HepG2 (cell line): ENCODE data around the gene CDC42EP5. TPM values are rescaled to one million over a fixed set of nuclear protein-coding genes. Genes with fewer than 3 reads are reported as not detected.
A peak's percentile ranks its signal among the peaks of the same experiment; 100 is the strongest.

ENCODE experiments used
- HNRNPH1 ChIP-seq: fragments of 200-400 bp; formaldehyde crosslinking; optimal IDR thresholded peaks from 2 replicates; pipeline ENCODE3; 2017; ENCODE audit warnings: mild to moderate bottlenecking, low read depth, low read length
- IKZF4 ChIP-seq: sonication (generic); formaldehyde crosslinking; IDR thresholded peaks from 2 replicates; pipeline ENCODE4 v1.5.1; 2020; ENCODE audit warnings: borderline replicate concordance, mild to moderate bottlenecking, low read depth, missing genetic modification reagents; ENCODE audit errors: not compliant biosample characterization
- NKX3-1 ChIP-seq: sonication (generic); formaldehyde crosslinking; IDR thresholded peaks from 2 replicates; pipeline ENCODE4 v1.5.0; 2020; ENCODE audit warnings: missing genetic modification reagents
- NR2C2 ChIP-seq: sonication (generic); formaldehyde crosslinking; IDR thresholded peaks from 2 replicates; pipeline ENCODE4 v1.4.0; 2020; ENCODE audit warnings: missing genetic modification reagents, mild to moderate bottlenecking, moderate library complexity, borderline replicate concordance
- PHF5A ChIP-seq: IDR thresholded peaks from one replicate; pipeline ENCODE4 v1.6.1; 2018; ENCODE audit warnings: low read depth, missing genetic modification reagents; ENCODE audit not compliant: unreplicated experiment
- POGZ ChIP-seq: sonication (generic); formaldehyde crosslinking; IDR thresholded peaks from 2 replicates; pipeline ENCODE4 v1.4.0; 2020; ENCODE audit warnings: mild to moderate bottlenecking, missing genetic modification reagents
- SMAD3 ChIP-seq: sonication (generic); formaldehyde crosslinking; IDR thresholded peaks from 2 replicates; pipeline ENCODE4 v1.4.0; 2020; ENCODE audit warnings: missing genetic modification reagents
- SP4 ChIP-seq: sonication (generic); formaldehyde crosslinking; IDR thresholded peaks from 2 replicates; pipeline ENCODE4 v1.8.1; 2023; ENCODE audit warnings: mild to moderate bottlenecking, missing genetic modification reagents
- TRIM24 ChIP-seq: sonication (generic); formaldehyde crosslinking; IDR thresholded peaks from 2 replicates; pipeline ENCODE4 v1.8.0; 2022; ENCODE audit warnings: mild to moderate bottlenecking, missing genetic modification reagents
- U2AF2 ChIP-seq: fragments of 200-400 bp; formaldehyde crosslinking; IDR thresholded peaks from 2 replicates; pipeline ENCODE4 v1.6.1; 2017; ENCODE audit warnings: low read depth, mild to moderate bottlenecking, low read length
- ZNF343 ChIP-seq: sonication (generic); formaldehyde crosslinking; IDR thresholded peaks from 2 replicates; pipeline ENCODE4 v1.4.0; 2020; ENCODE audit warnings: mild to moderate bottlenecking, missing genetic modification reagents
- ZNF790 ChIP-seq: sonication (generic); formaldehyde crosslinking; IDR thresholded peaks from 2 replicates; pipeline ENCODE4 v1.8.0; 2022; ENCODE audit warnings: missing genetic modification reagents, mild to moderate bottlenecking, borderline replicate concordance
- ZSCAN9 ChIP-seq: IDR thresholded peaks from 2 replicates; pipeline ENCODE4 v1.6.1; 2016; ENCODE audit warnings: borderline replicate concordance
- polyA plus RNA-seq, 8 experiments: library from polyadenylated mRNA; depleted of rRNA in 3 of 8; stranded (reverse) in 7 of 8; unstranded in 1 of 8; fragments of >200 nt; fragmentation: Illumina TruSeq in 4 of 8; extraction: Trizol in 4 of 8; gene quantifications; 2 replicates each; pipeline versions ENCODE4 v1.2.1 to v1.2.3, GENCODE V29; 2011 to 2016; ENCODE audit warnings: low read depth in 4 of 8, missing spikeins in 1 of 8, mixed read lengths in 1 of 8; ENCODE audit not compliant: insufficient read depth in 1 of 8
- total RNA-seq, 5 experiments: library from RNA; depleted of rRNA; stranded (reverse); fragments of >200 nt; fragmentation: Illumina TruSeq; extraction: Trizol; gene quantifications; 2 replicates each; pipeline ENCODE4 v1.2.3, GENCODE V29; 2016; ENCODE audit warnings: low read depth in 1 of 5
- TF ChIP-seq, protein P1 (sequence below): sonication (generic); formaldehyde crosslinking; IDR thresholded peaks from 2 replicates; pipeline ENCODE4 v1.4.0; 2020; ENCODE audit warnings: mild to moderate bottlenecking, missing genetic modification reagents, borderline replicate concordance
- TF ChIP-seq, protein P2 (sequence below): sonication (generic); formaldehyde crosslinking; IDR thresholded peaks from 2 replicates; pipeline ENCODE4 v1.4.0; 2020; ENCODE audit warnings: missing genetic modification reagents, borderline replicate concordance
- TF ChIP-seq, protein P3 (sequence below): sonication (generic); formaldehyde crosslinking; IDR thresholded peaks from 2 replicates; pipeline ENCODE4 v1.8.1; 2023; ENCODE audit warnings: mild to moderate bottlenecking, inconsistent platforms, moderate library complexity, missing genetic modification reagents, borderline replicate concordance
- TF ChIP-seq, protein P4 (sequence below): sonication (generic); formaldehyde crosslinking; IDR thresholded peaks from 2 replicates; pipeline ENCODE4 v1.4.0; 2020; ENCODE audit warnings: missing genetic modification reagents

CDC42EP5 gene
- total and polyA plus RNA-seq, 2 of the 13 experiments (the other 11 are each of a cell fraction or from before 2014, with no cell fraction given) = 0.41 to 1.6 TPM

DNA sequence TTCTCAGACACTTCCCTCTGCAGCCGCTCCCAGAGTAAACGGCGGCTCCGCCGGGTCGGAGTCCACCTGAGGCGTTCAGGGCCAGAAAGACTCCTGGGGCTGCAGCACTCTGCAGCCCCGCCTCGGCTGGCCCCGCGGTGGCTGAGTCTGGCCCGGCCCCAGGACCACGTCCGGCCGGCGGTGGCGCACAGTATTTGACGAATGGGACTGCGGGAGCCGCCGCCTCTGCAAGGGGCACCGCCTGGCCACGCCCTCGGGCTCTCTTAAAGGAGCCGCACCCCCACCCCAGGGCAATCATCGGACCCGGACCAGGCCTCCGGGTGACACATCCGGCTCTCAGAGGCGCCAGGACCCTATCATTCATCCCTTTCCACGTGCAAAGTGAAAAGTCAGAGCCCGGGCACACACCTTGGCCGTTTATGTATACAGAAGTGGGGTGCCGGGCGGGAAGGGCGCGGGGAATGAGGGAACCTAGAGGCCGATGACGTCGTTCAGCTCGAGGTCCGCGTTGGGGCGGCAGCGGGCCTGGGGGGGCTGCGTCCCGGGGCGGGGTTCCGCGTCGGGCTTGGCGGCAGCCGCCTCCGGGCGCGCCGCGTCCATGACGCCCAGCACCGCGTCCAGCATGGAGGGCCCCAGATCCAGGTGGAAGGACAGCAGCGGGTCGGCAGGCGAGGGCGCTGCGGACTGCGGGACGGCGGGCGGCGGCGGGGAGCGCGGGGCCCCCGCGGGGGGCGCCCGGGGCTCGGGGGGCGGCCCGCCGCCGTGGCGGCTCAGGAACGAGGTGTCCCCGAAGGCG lies 8.3 kb downstream of the CDC42EP5 start (continued):
- TF ChIP-seq NKX3-1 (CRISPR knock-in tag) = no peak
- peak; percentile 40 for TF ChIP-seq POGZ (CRISPR knock-in tag)
- TF ChIP-seq SMAD3 (CRISPR knock-in tag) = no peak
- no peak for TF ChIP-seq PHF5A (CRISPR knock-in tag)
- no peak for TF ChIP-seq ZNF790 (CRISPR knock-in tag)
- no peak for TF ChIP-seq IKZF4
- TF ChIP-seq NR2C2 (CRISPR knock-in tag) = peak; percentile 49
- TF ChIP-seq ZSCAN9 (CRISPR knock-in tag) = no peak
- TF ChIP-seq, protein P1, sequence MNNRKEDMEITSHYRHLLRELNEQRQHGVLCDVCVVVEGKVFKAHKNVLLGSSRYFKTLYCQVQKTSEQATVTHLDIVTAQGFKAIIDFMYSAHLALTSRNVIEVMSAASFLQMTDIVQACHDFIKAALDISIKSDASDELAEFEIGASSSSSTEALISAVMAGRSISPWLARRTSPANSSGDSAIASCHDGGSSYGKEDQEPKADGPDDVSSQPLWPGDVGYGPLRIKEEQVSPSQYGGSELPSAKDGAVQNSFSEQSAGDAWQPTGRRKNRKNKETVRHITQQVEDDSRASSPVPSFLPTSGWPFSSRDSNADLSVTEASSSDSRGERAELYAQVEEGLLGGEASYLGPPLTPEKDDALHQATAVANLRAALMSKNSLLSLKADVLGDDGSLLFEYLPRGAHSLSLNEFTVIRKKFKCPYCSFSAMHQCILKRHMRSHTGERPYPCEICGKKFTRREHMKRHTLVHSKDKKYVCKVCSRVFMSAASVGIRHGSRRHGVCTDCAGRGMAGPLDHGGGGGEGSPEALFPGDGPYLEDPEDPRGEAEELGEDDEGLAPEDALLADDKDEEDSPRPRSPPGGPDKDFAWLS (CRISPR knock-in tag) = no peak
- 0 out of 2 replicates have a peak, but pooled peaks have one; percentile 45 for TF ChIP-seq ZNF343 (CRISPR knock-in tag)
- TF ChIP-seq, protein P2, sequence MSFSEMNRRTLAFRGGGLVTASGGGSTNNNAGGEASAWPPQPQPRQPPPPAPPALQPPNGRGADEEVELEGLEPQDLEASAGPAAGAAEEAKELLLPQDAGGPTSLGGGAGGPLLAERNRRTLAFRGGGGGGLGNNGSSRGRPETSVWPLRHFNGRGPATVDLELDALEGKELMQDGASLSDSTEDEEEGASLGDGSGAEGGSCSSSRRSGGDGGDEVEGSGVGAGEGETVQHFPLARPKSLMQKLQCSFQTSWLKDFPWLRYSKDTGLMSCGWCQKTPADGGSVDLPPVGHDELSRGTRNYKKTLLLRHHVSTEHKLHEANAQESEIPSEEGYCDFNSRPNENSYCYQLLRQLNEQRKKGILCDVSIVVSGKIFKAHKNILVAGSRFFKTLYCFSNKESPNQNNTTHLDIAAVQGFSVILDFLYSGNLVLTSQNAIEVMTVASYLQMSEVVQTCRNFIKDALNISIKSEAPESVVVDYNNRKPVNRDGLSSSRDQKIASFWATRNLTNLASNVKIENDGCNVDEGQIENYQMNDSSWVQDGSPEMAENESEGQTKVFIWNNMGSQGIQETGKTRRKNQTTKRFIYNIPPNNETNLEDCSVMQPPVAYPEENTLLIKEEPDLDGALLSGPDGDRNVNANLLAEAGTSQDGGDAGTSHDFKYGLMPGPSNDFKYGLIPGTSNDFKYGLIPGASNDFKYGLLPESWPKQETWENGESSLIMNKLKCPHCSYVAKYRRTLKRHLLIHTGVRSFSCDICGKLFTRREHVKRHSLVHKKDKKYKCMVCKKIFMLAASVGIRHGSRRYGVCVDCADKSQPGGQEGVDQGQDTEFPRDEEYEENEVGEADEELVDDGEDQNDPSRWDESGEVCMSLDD (CRISPR knock-in tag) = no peak
- TF ChIP-seq HNRNPH1 = no peak
- TF ChIP-seq TRIM24 = no peak
- TF ChIP-seq, protein P3, sequence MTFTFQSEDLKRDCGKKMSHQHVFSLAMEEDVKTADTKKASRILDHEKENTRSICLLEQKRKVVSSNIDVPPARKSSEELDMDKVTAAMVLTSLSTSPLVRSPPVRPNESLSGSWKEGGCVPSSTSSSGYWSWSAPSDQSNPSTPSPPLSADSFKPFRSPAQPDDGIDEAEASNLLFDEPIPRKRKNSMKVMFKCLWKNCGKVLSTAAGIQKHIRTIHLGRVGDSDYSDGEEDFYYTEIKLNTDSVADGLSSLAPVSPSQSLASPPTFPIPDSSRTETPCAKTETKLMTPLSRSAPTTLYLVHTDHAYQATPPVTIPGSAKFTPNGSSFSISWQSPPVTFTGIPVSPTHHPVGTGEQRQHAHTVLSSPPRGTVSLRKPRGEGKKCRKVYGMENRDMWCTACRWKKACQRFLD (CRISPR knock-in tag) = no peak
- TF ChIP-seq SP4 (CRISPR knock-in tag) = no peak; the same call in 1 of the 2 replicates
- no peak for TF ChIP-seq U2AF2
- TF ChIP-seq, protein P4, sequence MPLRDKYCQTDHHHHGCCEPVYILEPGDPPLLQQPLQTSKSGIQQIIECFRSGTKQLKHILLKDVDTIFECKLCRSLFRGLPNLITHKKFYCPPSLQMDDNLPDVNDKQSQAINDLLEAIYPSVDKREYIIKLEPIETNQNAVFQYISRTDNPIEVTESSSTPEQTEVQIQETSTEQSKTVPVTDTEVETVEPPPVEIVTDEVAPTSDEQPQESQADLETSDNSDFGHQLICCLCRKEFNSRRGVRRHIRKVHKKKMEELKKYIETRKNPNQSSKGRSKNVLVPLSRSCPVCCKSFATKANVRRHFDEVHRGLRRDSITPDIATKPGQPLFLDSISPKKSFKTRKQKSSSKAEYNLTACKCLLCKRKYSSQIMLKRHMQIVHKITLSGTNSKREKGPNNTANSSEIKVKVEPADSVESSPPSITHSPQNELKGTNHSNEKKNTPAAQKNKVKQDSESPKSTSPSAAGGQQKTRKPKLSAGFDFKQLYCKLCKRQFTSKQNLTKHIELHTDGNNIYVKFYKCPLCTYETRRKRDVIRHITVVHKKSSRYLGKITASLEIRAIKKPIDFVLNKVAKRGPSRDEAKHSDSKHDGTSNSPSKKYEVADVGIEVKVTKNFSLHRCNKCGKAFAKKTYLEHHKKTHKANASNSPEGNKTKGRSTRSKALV (CRISPR knock-in tag) = peak; percentile 48; the same call in 1 of the 2 replicates
